CD14-positive monocyte (primary cell): ENCODE measurements around the gene CYB561D1. TPM values are rescaled to one million over a fixed set of nuclear protein-coding genes. Genes with fewer than 3 reads are reported as not detected.
A peak's percentile ranks its signal among the peaks of the same experiment; 100 is the strongest.

Experiments
- DNase-seq, 3 donors: peaks; one replicate each; pipeline ENCODE4 v3.0.0-alpha.2; 2011 to 2022
- H2AFZ ChIP-seq: 2 replicates; pipeline ENCODE4 v1.6.0; 2012; ENCODE audit warnings: mild to moderate bottlenecking, low read depth, low read length, inconsistent platforms; ENCODE audit not compliant: insufficient read depth, poor library complexity, severe bottlenecking
- H3K27ac ChIP-seq, 2 donors: 1 replicate in 1 of 2; 2 replicates in 1 of 2; pipeline ENCODE4 v1.5.1; 2012 to 2013; ENCODE audit warnings: low read length in 2 of 2, control low read depth in 1 of 2, inconsistent platforms in 1 of 2, low read depth in 1 of 2, mild to moderate bottlenecking in 1 of 2
- H3K27me3 ChIP-seq, 2 donors: one replicate each; pipeline versions ENCODE4 v1.6.0 to v1.6.1; 2011 to 2013; ENCODE audit warnings: low read length in 2 of 2; ENCODE audit not compliant: control insufficient read depth in 2 of 2, insufficient read depth in 2 of 2
- H3K36me3 ChIP-seq, 2 donors: replicated peaks in 1 of 2; 1 replicate in 1 of 2; 2 replicates in 1 of 2; pipeline versions ENCODE4 v1.5.1 to v1.6.1; 2012 to 2013; ENCODE audit warnings: low read length in 2 of 2, control low read depth in 1 of 2, inconsistent platforms in 1 of 2, mild to moderate bottlenecking in 1 of 2; ENCODE audit not compliant: insufficient read depth in 2 of 2, control insufficient read depth in 1 of 2
- H3K4me1 ChIP-seq, 2 donors: 1 replicate in 1 of 2; 2 replicates in 1 of 2; pipeline versions ENCODE4 v1.5.1 to v1.6.1; 2012 to 2013; ENCODE audit warnings: low read length in 2 of 2, control low read depth in 1 of 2, inconsistent platforms in 1 of 2, mild to moderate bottlenecking in 1 of 2, moderate library complexity in 1 of 2; ENCODE audit not compliant: insufficient read depth in 2 of 2, control insufficient read depth in 1 of 2
- H3K4me2 ChIP-seq: replicated peaks from 2 replicates; pipeline ENCODE3; 2012; ENCODE audit warnings: low read length, moderate library complexity, mild to moderate bottlenecking; ENCODE audit not compliant: poor library complexity, severe bottlenecking; ENCODE audit errors: extremely low read depth
- H3K4me3 ChIP-seq, 3 experiments: fragments of 200-600 bp in 1 of 3; sonication (generic) in 1 of 3; replicated peaks in 1 of 3; 1 replicate in 2 of 3; 2 replicates in 1 of 3; pipeline ENCODE4 v1.5.1; 2011 to 2013; ENCODE audit warnings: low read length in 3 of 3, mild to moderate bottlenecking in 3 of 3, control low read depth in 2 of 3, low read depth in 2 of 3, inconsistent platforms in 1 of 3, moderate library complexity in 1 of 3
- H3K79me2 ChIP-seq: 2 replicates; pipeline ENCODE4 v1.6.0; 2012; ENCODE audit warnings: mild to moderate bottlenecking, control low read depth, inconsistent platforms, low read length, moderate library complexity; ENCODE audit not compliant: insufficient read depth
- H3K9ac ChIP-seq: 2 replicates; pipeline ENCODE4 v1.6.0; 2017; ENCODE audit warnings: low read length, mild to moderate bottlenecking; ENCODE audit not compliant: insufficient read depth, poor library complexity, severe bottlenecking
- H3K9me3 ChIP-seq, 2 donors: replicated peaks in 1 of 2; 1 replicate in 1 of 2; 2 replicates in 1 of 2; pipeline versions ENCODE4 v1.5.1 to v1.6.1; 2012 to 2013; ENCODE audit warnings: low read length in 2 of 2, control low read depth in 1 of 2; ENCODE audit not compliant: control insufficient read depth in 1 of 2, insufficient read depth in 1 of 2
- H4K20me1 ChIP-seq: 2 replicates; pipeline ENCODE4 v1.6.0; 2012; ENCODE audit warnings: mild to moderate bottlenecking, low read length, control low read depth, moderate library complexity; ENCODE audit not compliant: insufficient read depth
- H3K27ac Mint-ChIP-seq, 7 donors: one replicate each; pipeline ENCODE4 v1.8.0; 2020; ENCODE audit warnings: mild to moderate bottlenecking in 7 of 7, mixed read lengths in 7 of 7, moderate library complexity in 6 of 7, inconsistent platforms in 2 of 7
- H3K27me3 Mint-ChIP-seq, 3 donors: one replicate each; pipeline ENCODE4 v1.8.0; 2021 to 2022; ENCODE audit warnings: low read depth in 3 of 3, mild to moderate bottlenecking in 3 of 3, mixed read lengths in 3 of 3, moderate library complexity in 3 of 3, inconsistent platforms in 1 of 3
- H3K36me3 Mint-ChIP-seq, 2 donors: one replicate each; pipeline ENCODE4 v1.8.0; 2020; ENCODE audit warnings: mixed read lengths in 2 of 2, inconsistent platforms in 1 of 2, mild to moderate bottlenecking in 1 of 2
- H3K4me1 Mint-ChIP-seq: one replicate; pipeline ENCODE4 v1.8.0; 2020; ENCODE audit warnings: mild to moderate bottlenecking, mixed read lengths
- H3K4me3 Mint-ChIP-seq, 2 donors: one replicate each; pipeline ENCODE4 v1.8.0; 2020; ENCODE audit warnings: mild to moderate bottlenecking in 2 of 2, mixed read lengths in 2 of 2, moderate library complexity in 1 of 2
- H3K9me3 Mint-ChIP-seq, 7 donors: one replicate each; pipeline ENCODE4 v1.8.0; 2020 to 2022; ENCODE audit warnings: mixed read lengths in 7 of 7, mild to moderate bottlenecking in 6 of 7, moderate library complexity in 6 of 7, inconsistent platforms in 2 of 7
- CTCF ChIP-seq: fragments of 200-600 bp; IDR thresholded peaks from one replicate; pipeline ENCODE4 v1.8.0; 2022; ENCODE audit warnings: antibody characterized with exemption, mild to moderate bottlenecking
- whole genome bisulfite sequencing: methylation state at CpG from one replicate; pipeline ENCODE4 v1.1.5; 2013; ENCODE audit warnings: missing lambda C conversion rate; ENCODE audit not compliant: insufficient coverage; 5-methylcytosine and 5-hydroxymethylcytosine counted together
- intact Hi-C, 2 donors: fragments of 100-400 bp; cut with micrococcal nuclease; formaldehyde crosslinking; loops; one replicate each; pipeline versions ENCODE4 v1.15.0 to v1.15.1; 2023
- polyA plus RNA-seq, 3 donors: library from polyadenylated mRNA; depleted of rRNA in 1 of 3; unstranded in 2 of 3; stranded (reverse) in 1 of 3; fragments of 300-500 nt in 2 of 3; fragments of >200 nt in 1 of 3; fragmentation: Illumina TruSeq in 2 of 3; gene quantifications; 1 replicate in 2 of 3; 2 replicates in 1 of 3; pipeline ENCODE4 v1.2.3, GENCODE V29; 2012 to 2021

Gene CYB561D1
- polyA plus RNA-seq, 3 donors: 1.4 to 13.2 (median 4.2) TPM

GRCh38 chr1:109468061-109468460 lies 25.8 kb upstream of the CYB561D1 start:
- no peak overlapping the region for H2AFZ ChIP-seq
- H3K4me3 ChIP-seq: no peak overlapping the region
- no peak overlapping the region for H3K4me2 ChIP-seq
- DNase-seq: no peak
- intact Hi-C loops: no loop called here
- H3K27me3 Mint-ChIP-seq: peaks cover 90 to 94% (median 91%) of the 10 kb centered on the region in 3 donors
- peaks cover 9 to 12% of the 10 kb centered on the region in 2 donors for H3K4me1 ChIP-seq
- peak overlapping the region in 1 of 2 donors; percentile 75 for H3K4me3 Mint-ChIP-seq
- H3K36me3 ChIP-seq: no peaks in the 10 kb centered on the region
- H3K27ac ChIP-seq: no peak overlapping the region
- TF ChIP-seq CTCF: no peak
- peaks cover 10% of the 10 kb centered on the region for H3K4me1 Mint-ChIP-seq
- H3K27me3 ChIP-seq: peaks cover 70 to 92% of the 10 kb centered on the region in 2 donors
- no peaks in the 10 kb centered on the region for H4K20me1 ChIP-seq
- H3K9me3 Mint-ChIP-seq: peaks cover 0 to 26% (median 7%) of the 10 kb centered on the region in 7 donors
- no CpG with 5 or more reads among the region's 1 CpG for WGBS
- no peaks in the 10 kb centered on the region for H3K79me2 ChIP-seq
- H3K27ac Mint-ChIP-seq: no peak overlapping the region
- H3K9ac ChIP-seq: no peak overlapping the region
- peaks cover 0 to 14% of the 10 kb centered on the region in 2 donors for H3K9me3 ChIP-seq
- peaks cover 0 to 4% of the 10 kb centered on the region in 2 donors for H3K36me3 Mint-ChIP-seq

DNA sequence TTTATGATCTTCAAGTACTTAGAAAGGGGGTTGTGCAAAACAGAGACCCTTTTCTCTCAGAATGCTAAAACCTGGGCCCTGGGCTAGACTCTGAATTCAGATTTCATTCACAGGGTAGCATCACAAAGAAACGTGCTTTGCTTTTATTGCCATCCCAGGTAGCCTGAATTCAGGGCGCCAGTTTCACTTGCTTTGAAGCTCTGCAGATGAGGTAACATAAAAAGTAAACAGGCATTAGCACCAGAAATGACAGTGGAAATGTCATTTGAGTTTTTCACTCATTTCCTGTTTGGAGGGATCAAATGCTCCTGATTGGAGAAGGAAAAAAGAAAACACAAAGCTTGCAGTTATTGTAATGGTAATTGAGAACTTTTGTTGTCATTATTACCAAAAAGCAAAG lies 25.0 kb upstream of the CYB561D1 start:
- H2AFZ ChIP-seq: no peak overlapping the region
- H4K20me1 ChIP-seq: no peaks in the 10 kb centered on the region
- no peak overlapping the region for H3K4me2 ChIP-seq
- no peak overlapping the region for H3K27ac ChIP-seq
- H3K27me3 ChIP-seq: peaks cover 67 to 86% of the 10 kb centered on the region in 2 donors
- no peak overlapping the region for H3K9ac ChIP-seq
- Mint-ChIP-seq H3K4me1 (peaks cover 10% of the 10 kb centered on the region), H3K27me3 (peaks cover 82 to 94% (median 86%) of the 10 kb centered on the region in 3 donors), H3K4me3 (peak overlapping the region in 1 of 2 donors; percentile 75), H3K9me3 (peaks cover 0 to 23% (median 7%) of the 10 kb centered on the region in 7 donors), H3K36me3 (peaks cover 0 to 4% of the 10 kb centered on the region in 2 donors), H3K27ac (no peak overlapping the region)
- 0% methylated on average over 2 of the region's 2 CpGs for WGBS
- H3K4me3 ChIP-seq: no peak overlapping the region
- no peak for TF ChIP-seq CTCF
- intact Hi-C loops: no loop called here
- no peaks in the 10 kb centered on the region for H3K79me2 ChIP-seq
- no peaks in the 10 kb centered on the region for H3K36me3 ChIP-seq
- peaks cover 9 to 12% of the 10 kb centered on the region in 2 donors for H3K4me1 ChIP-seq
- DNase-seq: no peak
- peaks cover 0 to 14% of the 10 kb centered on the region in 2 donors for H3K9me3 ChIP-seq
